ENCODE results near the gene EDNRA.
A peak's percentile ranks its signal among the peaks of the same experiment; 100 is the strongest.

EDNRA gene

GRCh38 chr4:147498031-147498660 is 17.2 kb downstream of the EDNRA start:
- DNase-seq, result no peak

- no peak for DNase-seq
These were observed 27.4 kb downstream of the EDNRA start for GRCh38 chr4:147508346-147508745.

GRCh38 chr4:147509386-147509785 is 28.5 kb downstream of the EDNRA start:
- no peak for DNase-seq

GRCh38 chr4:147510962-147511668 is 30.2 kb downstream of the EDNRA start:
- no peak for DNase-seq

GRCh38 chr4:147513091-147513490 is 32.2 kb downstream of the EDNRA start:
- no peak for DNase-seq

GRCh38 chr4:147513952-147514351 is 33.1 kb downstream of the EDNRA start:
- no peak for DNase-seq

- no peak for DNase-seq
These were observed 34.5 kb downstream of the EDNRA start for GRCh38 chr4:147515220-147515936.

GRCh38 chr4:147516133-147516532 is 35.2 kb downstream of the EDNRA start:
- no peak for DNase-seq

GRCh38 chr4:147518086-147518485 is 37.2 kb downstream of the EDNRA start:
- no peak for DNase-seq

- peak; percentile 58 for DNase-seq
These were observed 38.2 kb downstream of the EDNRA start for GRCh38 chr4:147518846-147519767.

GRCh38 chr4:147524601-147525000 is 43.7 kb downstream of the EDNRA start:
- no peak for DNase-seq

GRCh38 chr4:147525494-147526271 is 44.8 kb downstream of the EDNRA start:
- DNase-seq, result no peak

GRCh38 chr4:147526272-147526654 is 45.4 kb downstream of the EDNRA start:
- DNase-seq, result no peak

GRCh38 chr4:147528054-147528453 is 47.2 kb downstream of the EDNRA start:
- no peak for DNase-seq

- DNase-seq, result no peak
These were observed 49.2 kb downstream of the EDNRA start for GRCh38 chr4:147530134-147530533.

GRCh38 chr4:147530723-147531122 is 49.8 kb downstream of the EDNRA start:
- DNase-seq, result no peak

- DNase-seq, result no peak
These were observed 52.0 kb downstream of the EDNRA start for GRCh38 chr4:147532896-147533295.

GRCh38 chr4:147533331-147533730 is 52.4 kb downstream of the EDNRA start:
- no peak for DNase-seq

- DNase-seq, result no peak
These were observed 54.2 kb downstream of the EDNRA start for GRCh38 chr4:147535124-147535523.

- no peak for DNase-seq
These were observed 57.8 kb downstream of the EDNRA start for GRCh38 chr4:147538711-147539110.

- no peak for DNase-seq
These were observed 59.1 kb downstream of the EDNRA start for GRCh38 chr4:147539959-147540358.
